ENCODE data around the gene ARHGEF28.
A peak's percentile ranks its signal among the peaks of the same experiment; 100 is the strongest.

ARHGEF28 gene

GRCh38 chr5:73867345-73868335 lies 241.6 kb downstream of the ARHGEF28 start:
- Histone ChIP-seq H3K27ac (no peak overlapping the region), H3K4me3 (ENCODE audit: low read depth, low read length) (no peak overlapping the region), H3K27me3 (replicated peaks) (no peaks in the 10 kb centered on the region), H3K36me3 (replicated peaks) (peaks cover 29% of the 10 kb centered on the region)
- in situ Hi-C loops (cut with HindIII; ENCODE audit: low pct_ligation_motif_present, low sequenced_read_pairs) = no loop called here
- no peak for TF ChIP-seq CTCF (IDR thresholded peaks at IDR 0.05; ENCODE audit: low read depth, low read length, missing control alignments)
- peak; percentile 24 for DNase-seq

- no peak overlapping the region for H3K27ac ChIP-seq
- peak; percentile 42 for DNase-seq
- in situ Hi-C loops (cut with HindIII; ENCODE audit: low pct_ligation_motif_present, low sequenced_read_pairs) = no loop called here
Observed at GRCh38 chr5:73883646-73884045, 257.6 kb downstream of the ARHGEF28 start.

GRCh38 chr5:73887688-73888087 lies 261.7 kb downstream of the ARHGEF28 start:
- peaks cover 2% of the 10 kb centered on the region for H3K36me3 ChIP-seq (replicated peaks)
- TF ChIP-seq CTCF (IDR thresholded peaks at IDR 0.05; ENCODE audit: low read depth, low read length, missing control alignments) = no peak

More at GRCh38 chr5:73883646-73884045, 257.6 kb downstream of the ARHGEF28 start:
- no peak overlapping the region for H3K4me3 ChIP-seq (ENCODE audit: low read depth, low read length)
- no peaks in the 10 kb centered on the region for H3K36me3 ChIP-seq (replicated peaks)
- H3K27me3 ChIP-seq (replicated peaks) = no peaks in the 10 kb centered on the region
- no peak for TF ChIP-seq CTCF (IDR thresholded peaks at IDR 0.05; ENCODE audit: low read depth, low read length, missing control alignments)

GRCh38 chr5:73890569-73890968 lies 264.6 kb downstream of the ARHGEF28 start:
- no peaks in the 10 kb centered on the region for H3K27me3 ChIP-seq (replicated peaks)
- TF ChIP-seq CTCF (IDR thresholded peaks at IDR 0.05; ENCODE audit: low read depth, low read length, missing control alignments) = no peak
- peaks cover 8% of the 10 kb centered on the region for H3K36me3 ChIP-seq (replicated peaks)
- in situ Hi-C loops (cut with HindIII; ENCODE audit: low pct_ligation_motif_present, low sequenced_read_pairs) = no loop called here
- H3K4me3 ChIP-seq (ENCODE audit: low read depth, low read length) = no peak overlapping the region
- no peak for DNase-seq
- H3K27ac ChIP-seq = no peak overlapping the region

More at GRCh38 chr5:73887688-73888087, 261.7 kb downstream of the ARHGEF28 start:
- H3K27ac ChIP-seq = no peak overlapping the region
- no peak for DNase-seq
- in situ Hi-C loops (cut with HindIII; ENCODE audit: low pct_ligation_motif_present, low sequenced_read_pairs) = no loop called here
- no peak overlapping the region for H3K4me3 ChIP-seq (ENCODE audit: low read depth, low read length)
- H3K27me3 ChIP-seq (replicated peaks) = no peaks in the 10 kb centered on the region

GRCh38 chr5:73892218-73892617 lies 266.2 kb downstream of the ARHGEF28 start:
- Histone ChIP-seq H3K4me3 (ENCODE audit: low read depth, low read length) (no peak overlapping the region), H3K27me3 (replicated peaks) (no peaks in the 10 kb centered on the region), H3K36me3 (replicated peaks) (peaks cover 11% of the 10 kb centered on the region), H3K27ac (no peak overlapping the region)
- no peak for TF ChIP-seq CTCF (IDR thresholded peaks at IDR 0.05; ENCODE audit: low read depth, low read length, missing control alignments)
- in situ Hi-C loops (cut with HindIII; ENCODE audit: low pct_ligation_motif_present, low sequenced_read_pairs) = no loop called here
- no peak for DNase-seq

Measured in brain microvascular endothelial cell (primary cell).